ENCODE results near the gene NCOA3.
"Not testable (repeated sequence)": the region's sequence is repeated elsewhere in the genome, so short reads cannot be mapped to it uniquely, and the experiment has no call there.

NCOA3 gene

GRCh38 chr20:47501482-47502270 lies at the start of gene NCOA3:
TSS of gene NCOA3 (plus strand) at chr20:47501887. CDS start at chr20:47622248, 120,361 bp downstream.
- peak; percentile 97 to 98 for DNase-seq

- DNase-seq, result no peak
Observed at GRCh38 chr20:47452736-47453161, 48.9 kb upstream of the NCOA3 start.

DNA sequence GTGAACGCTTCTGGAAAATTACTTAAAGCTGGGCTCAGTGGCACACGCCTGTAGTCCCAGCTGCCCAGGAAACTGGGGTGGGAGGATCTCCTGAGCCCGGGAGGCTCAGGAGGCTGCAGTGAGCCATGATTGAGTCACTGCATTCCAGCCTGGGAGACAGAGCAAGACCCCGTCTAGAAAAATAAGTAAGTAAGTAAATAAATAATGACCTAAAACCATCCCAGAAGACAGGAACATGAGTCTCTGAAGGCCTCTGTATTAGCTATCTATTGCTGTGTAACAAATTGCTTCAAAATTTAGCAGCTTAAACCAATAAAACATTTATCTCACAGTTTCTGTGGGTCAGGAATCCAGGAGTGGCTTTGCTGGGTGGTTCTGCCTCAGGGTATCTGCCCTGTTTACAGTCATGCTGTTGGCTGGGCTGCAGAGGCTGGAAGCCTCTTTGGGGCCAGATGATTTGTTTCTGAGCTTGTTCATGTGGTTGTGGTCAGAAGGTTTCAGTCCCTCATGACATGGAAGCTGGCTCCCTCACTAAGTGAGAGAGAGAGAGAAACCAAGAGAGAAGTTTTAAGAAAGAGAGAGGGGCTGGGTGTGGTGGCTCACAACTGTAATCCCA lies 48.4 kb upstream of the NCOA3 start:
- DNase-seq, result peak; percentile 65 to 70

GRCh38 chr20:47454298-47455132 lies 47.2 kb upstream of the NCOA3 start:
- DNase-seq, result no peak

GRCh38 chr20:47455133-47456040 lies 46.3 kb upstream of the NCOA3 start:
- no peak for DNase-seq

DNA sequence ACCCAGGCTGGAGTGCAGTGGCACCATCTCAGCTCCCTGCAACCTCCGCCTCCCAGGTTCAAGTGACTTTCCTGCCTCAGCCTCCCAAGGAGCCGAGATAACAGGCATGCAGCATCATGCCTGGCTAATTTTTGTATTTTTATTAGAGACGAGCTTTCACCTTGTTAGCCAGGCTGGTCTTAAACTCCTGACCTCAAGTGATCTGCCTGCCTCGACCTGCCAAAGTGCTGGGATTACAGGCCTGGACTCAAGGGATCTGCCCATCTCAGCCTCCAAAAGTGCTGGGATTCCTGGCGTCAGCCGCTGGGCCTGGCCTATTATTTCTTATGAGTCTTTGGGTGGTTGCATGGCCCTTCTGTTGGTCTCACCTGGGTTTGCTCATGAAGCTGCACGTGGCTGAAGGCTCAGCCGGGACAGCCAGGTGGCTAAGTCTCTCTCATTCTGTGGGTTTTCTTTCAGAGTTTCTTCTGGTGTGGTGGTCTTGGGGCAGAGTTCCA lies 45.6 kb upstream of the NCOA3 start:
- DNase-seq, result no peak

DNA sequence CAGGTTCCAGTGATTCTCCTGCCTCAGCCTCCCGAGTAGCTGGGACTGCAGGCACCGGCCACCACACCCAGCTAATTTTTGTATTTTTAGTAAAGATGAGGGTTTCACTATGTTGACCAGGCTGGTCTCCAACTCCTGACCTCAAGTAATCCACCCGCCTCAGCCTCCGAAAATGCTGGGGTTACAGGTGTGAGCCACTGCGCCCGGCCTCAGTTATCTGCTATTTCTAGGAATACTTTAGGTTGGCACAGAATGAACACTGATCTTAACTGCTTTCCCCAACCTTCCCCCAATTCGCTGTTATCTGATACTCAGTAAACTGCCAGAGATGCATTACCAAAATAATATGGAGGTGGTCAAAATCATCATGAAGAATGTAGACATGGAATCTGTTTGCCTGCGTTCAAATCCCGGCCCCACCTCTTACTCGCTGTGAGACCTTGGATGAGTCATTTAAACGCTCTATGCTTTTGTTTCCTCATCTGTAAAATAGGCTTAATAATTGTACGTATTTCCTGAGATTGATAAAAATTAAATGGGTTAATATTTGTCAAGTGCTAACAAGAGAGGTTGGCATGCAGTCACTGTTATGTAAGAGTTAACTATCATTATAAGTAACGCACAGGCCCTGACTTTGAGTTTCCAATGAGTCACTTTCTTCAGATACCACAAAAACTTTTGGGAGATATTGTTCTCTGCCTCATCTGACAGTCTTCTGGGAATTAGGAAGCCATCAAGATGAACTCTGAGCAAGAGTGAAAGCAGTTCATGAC lies 44.5 kb upstream of the NCOA3 start:
- no peak for DNase-seq

DNA sequence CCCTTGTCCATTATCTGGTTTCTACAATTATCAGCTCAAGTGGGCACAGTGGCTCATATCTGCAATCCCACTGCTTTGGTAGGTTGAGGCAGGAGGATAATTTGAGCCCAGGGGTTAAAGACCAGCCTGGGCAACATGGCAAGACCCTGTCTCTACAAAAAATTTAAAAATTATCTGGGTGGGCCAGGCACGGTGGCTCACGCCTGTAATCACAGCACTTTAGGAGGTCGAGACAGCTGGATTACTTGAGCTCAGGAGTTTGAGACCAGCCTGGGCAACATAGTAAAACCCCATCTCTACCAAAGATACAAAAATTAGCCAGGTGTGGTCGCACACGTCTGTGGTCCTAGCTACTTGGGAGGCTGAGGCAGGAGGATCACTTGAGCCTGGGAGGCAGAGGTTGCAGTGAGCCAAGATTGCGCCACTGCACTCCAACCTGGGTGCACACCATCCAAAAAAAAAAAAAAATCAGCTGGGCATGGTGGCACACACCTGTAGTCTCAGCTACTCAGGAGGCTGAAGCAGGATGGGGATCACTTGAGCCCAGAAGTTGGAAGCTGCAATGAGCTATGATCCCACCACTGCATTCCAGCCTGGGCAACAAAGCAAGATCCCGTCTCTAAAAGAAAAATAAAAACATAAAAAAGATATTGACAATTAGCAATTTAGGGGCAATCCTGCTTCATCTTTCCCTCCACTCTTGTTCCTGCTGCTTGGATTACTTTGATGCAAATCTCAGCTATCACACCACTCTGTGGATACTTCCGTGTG lies 43.2 kb upstream of the NCOA3 start:
- not testable (repeated sequence) for DNase-seq

DNA sequence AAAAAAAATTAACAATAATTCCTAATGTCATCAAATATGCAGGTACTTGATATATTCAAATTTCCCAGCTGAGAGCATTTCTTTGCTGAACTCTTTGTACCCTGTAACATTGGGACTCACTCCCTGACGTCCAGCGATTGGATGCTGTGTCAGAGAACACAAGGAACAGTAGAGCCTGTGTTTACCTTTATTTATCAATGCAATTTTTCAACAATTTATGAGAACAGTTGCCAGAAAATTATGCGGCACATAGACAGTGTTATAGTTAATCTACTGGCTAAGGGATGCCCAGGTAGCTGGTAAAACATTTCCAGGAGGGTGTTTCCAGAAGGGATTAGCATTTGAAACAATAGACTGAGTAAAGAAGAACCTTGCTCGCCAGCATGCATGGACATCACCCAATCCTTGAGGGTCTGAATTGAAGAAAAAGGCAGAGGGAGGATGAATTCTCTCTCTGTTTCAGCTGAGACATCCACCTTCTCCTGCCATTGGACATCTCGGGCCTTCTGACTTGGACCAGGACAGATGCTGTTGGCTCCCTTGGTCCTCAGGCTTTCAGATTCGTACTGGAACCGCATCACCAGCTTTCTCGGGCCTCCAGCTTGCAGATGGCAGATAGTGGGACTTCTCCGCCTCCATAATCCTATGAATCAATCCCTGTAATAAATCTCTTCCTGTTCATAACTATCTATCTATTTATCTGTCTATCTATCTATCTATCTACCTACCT lies 42.2 kb upstream of the NCOA3 start:
- no peak for DNase-seq

GRCh38 chr20:47460761-47461112 lies 41.0 kb upstream of the NCOA3 start:
- DNase-seq, result not testable (repeated sequence)

GRCh38 chr20:47461120-47461685 lies 40.5 kb upstream of the NCOA3 start:
- no peak for DNase-seq

GRCh38 chr20:47461906-47462305 lies 39.8 kb upstream of the NCOA3 start:
- DNase-seq, result not testable (repeated sequence)

DNA sequence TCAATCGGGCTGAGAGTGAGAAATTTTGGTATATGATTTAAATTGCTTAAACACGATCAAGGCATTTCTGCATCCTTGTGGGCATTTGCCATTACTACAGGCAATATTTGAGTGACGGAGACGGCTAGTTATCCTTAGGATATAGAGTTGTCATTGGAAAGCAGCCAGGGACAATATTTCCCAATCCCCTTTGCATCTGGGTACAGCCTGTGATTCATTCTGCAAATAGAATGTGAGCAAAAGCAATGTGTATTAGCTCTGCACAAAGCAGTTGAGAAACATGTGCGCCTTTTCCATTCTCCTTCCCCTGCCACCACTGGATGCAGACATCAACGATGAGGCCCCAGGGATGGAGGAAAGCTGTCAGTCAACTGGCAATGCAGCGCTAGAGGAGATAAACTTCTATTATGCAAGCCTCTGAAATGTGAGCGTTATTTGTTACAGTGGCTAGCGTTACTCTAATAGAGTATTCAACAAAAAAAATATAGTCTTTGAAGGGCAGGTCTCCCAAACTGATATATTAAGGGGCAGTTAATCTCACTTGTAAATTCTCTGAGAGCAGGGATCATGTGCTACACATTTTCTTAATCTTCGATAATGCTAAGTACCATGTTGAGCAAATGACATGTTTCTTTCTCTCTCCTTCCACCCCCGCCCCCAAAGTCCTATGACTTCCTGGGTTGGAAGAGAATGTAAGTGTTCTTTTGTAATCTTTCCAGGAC lies 37.1 kb upstream of the NCOA3 start:
- no peak for DNase-seq

GRCh38 chr20:47465335-47466090 lies 36.2 kb upstream of the NCOA3 start:
- DNase-seq, result no peak

DNA sequence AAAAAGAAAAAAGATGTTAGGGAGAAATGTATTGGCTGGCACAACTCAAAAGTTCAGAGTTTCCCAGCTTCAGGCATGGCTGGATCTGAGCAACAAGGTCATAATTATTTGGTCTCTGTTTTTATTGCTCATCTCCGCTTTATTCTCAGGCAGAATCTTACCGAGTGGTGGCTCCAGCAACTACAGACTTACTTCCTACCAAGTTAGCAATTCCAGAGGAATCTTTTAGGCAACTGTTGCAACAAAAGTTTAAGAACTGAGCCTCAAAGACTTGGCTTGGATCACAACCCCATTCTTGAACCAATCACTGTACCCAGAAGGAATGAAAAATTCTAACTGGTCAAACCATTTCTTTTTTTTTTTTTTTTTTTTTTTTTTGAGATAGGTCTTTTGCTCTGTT lies 35.5 kb upstream of the NCOA3 start:
- DNase-seq, result no peak

DNA sequence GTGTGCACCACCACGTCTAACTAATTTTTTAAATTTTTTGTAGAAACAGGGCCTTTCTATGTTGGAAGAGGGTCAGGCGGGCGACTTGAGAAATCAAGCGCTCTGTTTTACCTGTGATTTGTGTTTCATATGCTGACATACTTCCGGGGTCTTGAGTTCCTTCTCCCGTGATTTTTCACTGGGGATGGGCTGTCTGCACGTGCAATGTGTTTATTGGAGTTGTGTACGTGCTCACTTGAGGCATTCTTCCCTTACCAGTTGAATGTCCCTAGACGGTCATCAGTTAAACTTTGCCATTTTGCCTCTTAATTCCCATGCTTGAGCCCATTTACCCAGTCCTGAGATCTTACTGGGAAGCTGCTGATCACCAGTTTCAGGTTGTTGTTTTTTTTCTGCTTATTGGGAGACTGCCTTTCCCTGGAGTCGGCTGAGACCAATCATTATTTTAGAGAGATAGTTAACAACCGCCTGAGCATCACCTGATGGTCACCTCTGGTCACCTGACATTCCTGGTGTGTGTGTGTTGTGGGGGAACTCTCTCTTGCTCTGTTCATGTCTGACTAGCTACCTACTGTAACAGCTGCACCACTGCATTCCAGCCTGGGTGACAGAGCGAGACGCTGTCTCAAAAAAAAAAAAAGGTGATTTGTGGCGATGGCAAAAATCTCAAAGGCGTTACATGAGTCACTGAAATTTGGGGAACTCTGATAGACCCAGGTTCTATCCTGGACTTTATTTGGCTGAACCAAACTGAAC lies 34.8 kb upstream of the NCOA3 start:
- DNase-seq, result no peak

GRCh38 chr20:47468290-47469050 lies 33.2 kb upstream of the NCOA3 start:
- DNase-seq, result no peak
